IMR-90 (cell line): ENCODE data around the gene CTIF.

Experiments
- MAFK ChIP-seq: IDR thresholded peaks from 2 replicates; pipeline ENCODE4 v1.6.1; 2012; ENCODE audit warnings: low read depth, low read length, improper control_type of control experiment
- POLR2A ChIP-seq: IDR thresholded peaks from 2 replicates; pipeline ENCODE4 v1.6.1; 2012; ENCODE audit warnings: mild to moderate bottlenecking, low read depth, low read length
- RAD21 ChIP-seq: IDR thresholded peaks from 2 replicates; pipeline ENCODE4 v1.6.1; 2012; ENCODE audit warnings: low read length, improper control_type of control experiment
- TF ChIP-seq, protein P1 (sequence below): fragments of 150-350 bp; IDR thresholded peaks from 2 replicates; pipeline ENCODE4 v1.6.1; 2016; ENCODE audit warnings: low read depth, mild to moderate bottlenecking, low read length, moderate library complexity, borderline replicate concordance
- TF ChIP-seq, protein P2 (sequence below): fragments of 150-350 bp; IDR thresholded peaks from 2 replicates; pipeline ENCODE4 v1.6.1; 2017; ENCODE audit warnings: mild to moderate bottlenecking, antibody characterized with exemption, low read length, low read depth
- TF ChIP-seq, protein P3 (sequence below): conservative IDR thresholded peaks from 2 replicates; pipeline ENCODE4 v1.5.1; 2012; ENCODE audit warnings: mild to moderate bottlenecking, low read depth, low read length, improper control_type of control experiment

DNA sequence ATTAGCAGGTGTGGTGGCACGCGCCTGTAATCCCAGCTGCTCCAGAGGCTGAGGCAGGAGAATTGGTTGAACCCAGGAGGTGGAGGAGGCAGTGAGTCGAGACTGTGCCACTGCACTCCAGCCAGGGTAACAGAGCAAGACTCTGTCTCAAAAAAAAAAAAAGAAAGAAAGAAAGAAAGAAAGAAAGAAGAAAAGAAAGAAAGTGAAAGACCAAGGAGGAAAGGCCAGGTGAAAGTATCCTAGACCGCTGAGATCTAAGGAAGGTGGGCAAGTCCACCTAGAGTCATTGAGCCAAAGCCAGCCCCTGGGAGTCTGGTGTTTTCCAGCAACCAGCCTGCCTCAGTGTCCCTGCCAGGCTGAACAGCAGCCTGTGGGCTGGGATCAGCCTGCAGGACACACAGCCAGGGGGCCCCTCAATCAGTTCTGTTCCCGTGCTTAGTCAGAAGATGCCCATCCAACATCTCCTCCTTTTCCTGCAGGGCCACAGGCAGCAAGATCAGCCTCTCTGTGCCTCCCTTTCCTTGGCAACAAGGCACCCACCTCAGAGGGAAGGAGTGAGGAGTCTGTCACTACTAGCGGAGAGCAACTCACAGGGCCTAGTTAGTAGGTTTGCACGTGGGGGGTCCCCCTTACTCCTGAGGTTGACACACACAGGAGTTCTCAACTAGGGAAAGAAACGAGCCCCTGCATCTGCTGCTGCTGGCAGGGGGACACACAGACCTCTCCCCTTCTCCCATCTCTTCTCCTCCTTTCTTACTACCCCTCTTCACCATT, 347.9 kb downstream of the CTIF start:
- TF ChIP-seq, protein P1, sequence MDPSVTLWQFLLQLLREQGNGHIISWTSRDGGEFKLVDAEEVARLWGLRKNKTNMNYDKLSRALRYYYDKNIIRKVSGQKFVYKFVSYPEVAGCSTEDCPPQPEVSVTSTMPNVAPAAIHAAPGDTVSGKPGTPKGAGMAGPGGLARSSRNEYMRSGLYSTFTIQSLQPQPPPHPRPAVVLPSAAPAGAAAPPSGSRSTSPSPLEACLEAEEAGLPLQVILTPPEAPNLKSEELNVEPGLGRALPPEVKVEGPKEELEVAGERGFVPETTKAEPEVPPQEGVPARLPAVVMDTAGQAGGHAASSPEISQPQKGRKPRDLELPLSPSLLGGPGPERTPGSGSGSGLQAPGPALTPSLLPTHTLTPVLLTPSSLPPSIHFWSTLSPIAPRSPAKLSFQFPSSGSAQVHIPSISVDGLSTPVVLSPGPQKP, result no peak
- TF ChIP-seq POLR2A (no peak), RAD21 (no peak), MAFK (no peak)
- TF ChIP-seq, protein P2, sequence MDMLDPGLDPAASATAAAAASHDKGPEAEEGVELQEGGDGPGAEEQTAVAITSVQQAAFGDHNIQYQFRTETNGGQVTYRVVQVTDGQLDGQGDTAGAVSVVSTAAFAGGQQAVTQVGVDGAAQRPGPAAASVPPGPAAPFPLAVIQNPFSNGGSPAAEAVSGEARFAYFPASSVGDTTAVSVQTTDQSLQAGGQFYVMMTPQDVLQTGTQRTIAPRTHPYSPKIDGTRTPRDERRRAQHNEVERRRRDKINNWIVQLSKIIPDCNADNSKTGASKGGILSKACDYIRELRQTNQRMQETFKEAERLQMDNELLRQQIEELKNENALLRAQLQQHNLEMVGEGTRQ, result no peak
- TF ChIP-seq, protein P3, sequence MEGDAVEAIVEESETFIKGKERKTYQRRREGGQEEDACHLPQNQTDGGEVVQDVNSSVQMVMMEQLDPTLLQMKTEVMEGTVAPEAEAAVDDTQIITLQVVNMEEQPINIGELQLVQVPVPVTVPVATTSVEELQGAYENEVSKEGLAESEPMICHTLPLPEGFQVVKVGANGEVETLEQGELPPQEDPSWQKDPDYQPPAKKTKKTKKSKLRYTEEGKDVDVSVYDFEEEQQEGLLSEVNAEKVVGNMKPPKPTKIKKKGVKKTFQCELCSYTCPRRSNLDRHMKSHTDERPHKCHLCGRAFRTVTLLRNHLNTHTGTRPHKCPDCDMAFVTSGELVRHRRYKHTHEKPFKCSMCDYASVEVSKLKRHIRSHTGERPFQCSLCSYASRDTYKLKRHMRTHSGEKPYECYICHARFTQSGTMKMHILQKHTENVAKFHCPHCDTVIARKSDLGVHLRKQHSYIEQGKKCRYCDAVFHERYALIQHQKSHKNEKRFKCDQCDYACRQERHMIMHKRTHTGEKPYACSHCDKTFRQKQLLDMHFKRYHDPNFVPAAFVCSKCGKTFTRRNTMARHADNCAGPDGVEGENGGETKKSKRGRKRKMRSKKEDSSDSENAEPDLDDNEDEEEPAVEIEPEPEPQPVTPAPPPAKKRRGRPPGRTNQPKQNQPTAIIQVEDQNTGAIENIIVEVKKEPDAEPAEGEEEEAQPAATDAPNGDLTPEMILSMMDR, result no peak
